Tibial nerve (tissue), 4 donors: ENCODE results near the gene INF2. TPM values are rescaled to one million over a fixed set of nuclear protein-coding genes. Genes with fewer than 3 reads are reported as not detected.

Experiments used
- DNase-seq, 2 donors: peaks; one replicate each; pipeline ENCODE4 v3.0.0-alpha.2; 2019; ENCODE audit warnings: low spot score in 2 of 2
- H3K27ac ChIP-seq, 4 donors: fragments of 200-600 bp; sonication (generic) in 3 of 4; one replicate each; pipeline ENCODE4 v1.5.1; 2017 to 2019; ENCODE audit warnings: mild to moderate bottlenecking in 1 of 4
- H3K27me3 ChIP-seq, 2 donors: fragments of 200-600 bp; sonication (generic) in 1 of 2; one replicate each; pipeline versions ENCODE4 v1.5.1 to v1.6.0; 2017 to 2019
- H3K36me3 ChIP-seq, 3 donors: fragments of 200-600 bp; sonication (generic); one replicate each; pipeline ENCODE4 v1.5.1; 2018 to 2019
- H3K4me1 ChIP-seq, 4 donors: fragments of 200-600 bp; sonication (generic) in 3 of 4; one replicate each; pipeline ENCODE4 v1.5.1; 2017 to 2019
- H3K4me3 ChIP-seq, 4 donors: fragments of 200-600 bp; sonication (generic) in 3 of 4; one replicate each; pipeline ENCODE4 v1.5.1; 2017 to 2019; ENCODE audit warnings: mild to moderate bottlenecking in 1 of 4, moderate library complexity in 1 of 4
- H3K9me3 ChIP-seq, 4 donors: fragments of 200-600 bp; sonication (generic) in 3 of 4; one replicate each; pipeline ENCODE4 v1.5.1; 2017 to 2019
- EP300 ChIP-seq, 2 donors: sonication (generic); formaldehyde crosslinking; IDR thresholded peaks; one replicate each; pipeline ENCODE4 v1.6.1; 2017; ENCODE audit warnings: antibody characterized with exemption in 2 of 2, mild to moderate bottlenecking in 1 of 2
- POLR2A ChIP-seq, 2 donors: fragments of 450-650 bp; IDR thresholded peaks; one replicate each; pipeline ENCODE4 v1.6.1; 2017; ENCODE audit warnings: antibody characterized with exemption in 2 of 2, mild to moderate bottlenecking in 2 of 2, moderate library complexity in 2 of 2
- WGBS, 2 donors: methylation state at CpG; one replicate each; pipeline ENCODE4 v1.1.5; 2018; 5-methylcytosine and 5-hydroxymethylcytosine counted together
- total RNA-seq, 4 donors: library from RNA; depleted of rRNA; stranded (reverse); fragments of >200 nt; gene quantifications; one replicate each; pipeline ENCODE4 v1.1.0, GENCODE V29; 2016
- TF ChIP-seq, protein P1 (sequence below), 5 experiments: fragments of 200-600 bp in 3 of 5; fragments of 450-650 bp in 2 of 5; sonication (generic) in 3 of 5; IDR thresholded peaks; one replicate each; pipeline ENCODE4 v1.5.1; 2016 to 2019; ENCODE audit warnings: antibody characterized with exemption in 5 of 5, mild to moderate bottlenecking in 3 of 5, moderate library complexity in 2 of 5

The INF2 gene
- total RNA-seq, 4 donors from 2014 or later: 217 to 256 (median 239) TPM

DNA sequence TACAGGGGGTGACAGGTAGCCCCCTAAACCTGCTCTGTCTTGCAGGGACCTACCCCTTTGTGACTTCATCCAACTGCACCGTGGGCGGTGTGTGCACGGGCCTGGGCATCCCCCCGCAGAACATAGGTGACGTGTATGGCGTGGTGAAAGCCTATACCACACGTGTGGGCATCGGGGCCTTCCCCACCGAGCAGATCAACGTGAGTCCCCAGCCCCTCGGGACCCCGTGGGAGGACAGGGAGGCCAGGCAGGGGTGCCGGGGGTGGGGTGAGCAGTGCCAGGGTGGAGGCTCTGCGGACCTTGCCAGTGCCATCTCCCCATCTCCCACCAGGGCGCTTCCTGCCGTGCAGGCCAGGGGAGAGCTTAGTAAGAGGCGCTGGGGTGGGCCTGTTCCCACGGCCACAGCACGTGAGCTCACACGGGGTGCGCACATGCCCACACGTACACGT lies 52.4 kb downstream of the INF2 start:
- Histone ChIP-seq H3K27ac (no peak overlapping the region), H3K4me3 (no peak overlapping the region), H3K9me3 (no peaks in the 10 kb centered on the region), H3K27me3 (no peaks in the 10 kb centered on the region), H3K4me1 (peaks cover 0 to 20% (median 17%) of the 10 kb centered on the region in 4 donors), H3K36me3 (peaks cover 0 to 25% (median 0%) of the 10 kb centered on the region in 3 donors)
- TF ChIP-seq EP300 (IDR thresholded peaks at IDR 0.05): no peak
- no peak for TF ChIP-seq POLR2A (IDR thresholded peaks at IDR 0.05)
- DNase-seq: no peak
- 89 to 91% methylated on average over 13 to 17 of the region's 23 CpGs for WGBS, 2 donors

DNA sequence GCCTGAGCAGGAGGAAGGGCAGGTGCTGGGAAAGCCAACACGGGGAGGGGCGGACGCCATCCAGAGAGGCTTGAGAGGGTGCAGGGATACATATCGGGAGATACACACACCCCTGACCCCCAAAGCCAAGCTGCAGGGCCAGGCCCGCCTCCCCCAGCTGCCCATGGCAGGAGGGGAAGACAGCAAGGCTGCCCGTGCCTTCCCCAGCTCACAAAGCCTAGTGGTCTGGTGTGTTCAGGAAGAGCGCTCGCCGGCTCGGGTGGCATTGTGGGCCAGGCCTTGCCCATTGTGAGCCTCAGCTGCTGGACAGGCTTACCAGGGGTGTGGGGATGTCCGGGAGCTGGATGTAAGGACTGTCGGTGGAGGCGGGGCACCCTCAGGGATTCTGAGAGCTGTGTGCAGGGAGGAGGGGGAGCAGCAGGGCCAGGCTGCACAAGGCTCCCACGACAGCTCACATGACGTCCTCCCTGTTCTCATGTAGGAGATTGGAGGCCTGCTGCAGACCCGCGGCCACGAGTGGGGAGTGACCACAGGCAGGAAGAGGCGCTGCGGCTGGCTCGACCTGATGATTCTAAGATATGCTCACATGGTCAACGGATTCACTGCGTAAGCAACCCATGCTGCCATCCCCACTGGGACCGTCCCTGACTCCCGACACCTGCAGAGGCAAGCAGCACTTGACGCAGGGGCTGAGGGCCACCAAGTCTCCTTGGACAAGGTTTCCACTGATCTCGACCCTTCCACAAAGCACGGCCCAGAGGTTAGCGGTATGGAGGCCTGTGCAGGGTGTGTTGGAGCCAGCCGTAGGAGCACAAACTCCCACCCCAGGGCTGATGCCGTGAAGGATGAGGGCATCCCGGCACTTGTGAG lies 53.4 kb downstream of the INF2 start:
- no peak overlapping the region for H3K27ac ChIP-seq
- no peaks in the 10 kb centered on the region for H3K27me3 ChIP-seq
- H3K4me3 ChIP-seq: no peak overlapping the region
- TF ChIP-seq EP300 (IDR thresholded peaks at IDR 0.05): no peak
- TF ChIP-seq, protein P1, sequence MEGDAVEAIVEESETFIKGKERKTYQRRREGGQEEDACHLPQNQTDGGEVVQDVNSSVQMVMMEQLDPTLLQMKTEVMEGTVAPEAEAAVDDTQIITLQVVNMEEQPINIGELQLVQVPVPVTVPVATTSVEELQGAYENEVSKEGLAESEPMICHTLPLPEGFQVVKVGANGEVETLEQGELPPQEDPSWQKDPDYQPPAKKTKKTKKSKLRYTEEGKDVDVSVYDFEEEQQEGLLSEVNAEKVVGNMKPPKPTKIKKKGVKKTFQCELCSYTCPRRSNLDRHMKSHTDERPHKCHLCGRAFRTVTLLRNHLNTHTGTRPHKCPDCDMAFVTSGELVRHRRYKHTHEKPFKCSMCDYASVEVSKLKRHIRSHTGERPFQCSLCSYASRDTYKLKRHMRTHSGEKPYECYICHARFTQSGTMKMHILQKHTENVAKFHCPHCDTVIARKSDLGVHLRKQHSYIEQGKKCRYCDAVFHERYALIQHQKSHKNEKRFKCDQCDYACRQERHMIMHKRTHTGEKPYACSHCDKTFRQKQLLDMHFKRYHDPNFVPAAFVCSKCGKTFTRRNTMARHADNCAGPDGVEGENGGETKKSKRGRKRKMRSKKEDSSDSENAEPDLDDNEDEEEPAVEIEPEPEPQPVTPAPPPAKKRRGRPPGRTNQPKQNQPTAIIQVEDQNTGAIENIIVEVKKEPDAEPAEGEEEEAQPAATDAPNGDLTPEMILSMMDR (IDR thresholded peaks at IDR 0.05): no peak
- no peak for TF ChIP-seq POLR2A (IDR thresholded peaks at IDR 0.05)
- WGBS, 2 donors: 86% methylated on average over 29 to 32 of the region's 32 CpGs
- peaks cover 0 to 22% (median 16%) of the 10 kb centered on the region in 4 donors for H3K4me1 ChIP-seq
- no peak for DNase-seq
- no peaks in the 10 kb centered on the region for H3K9me3 ChIP-seq
- peaks cover 0 to 25% (median 0%) of the 10 kb centered on the region in 3 donors for H3K36me3 ChIP-seq

DNA sequence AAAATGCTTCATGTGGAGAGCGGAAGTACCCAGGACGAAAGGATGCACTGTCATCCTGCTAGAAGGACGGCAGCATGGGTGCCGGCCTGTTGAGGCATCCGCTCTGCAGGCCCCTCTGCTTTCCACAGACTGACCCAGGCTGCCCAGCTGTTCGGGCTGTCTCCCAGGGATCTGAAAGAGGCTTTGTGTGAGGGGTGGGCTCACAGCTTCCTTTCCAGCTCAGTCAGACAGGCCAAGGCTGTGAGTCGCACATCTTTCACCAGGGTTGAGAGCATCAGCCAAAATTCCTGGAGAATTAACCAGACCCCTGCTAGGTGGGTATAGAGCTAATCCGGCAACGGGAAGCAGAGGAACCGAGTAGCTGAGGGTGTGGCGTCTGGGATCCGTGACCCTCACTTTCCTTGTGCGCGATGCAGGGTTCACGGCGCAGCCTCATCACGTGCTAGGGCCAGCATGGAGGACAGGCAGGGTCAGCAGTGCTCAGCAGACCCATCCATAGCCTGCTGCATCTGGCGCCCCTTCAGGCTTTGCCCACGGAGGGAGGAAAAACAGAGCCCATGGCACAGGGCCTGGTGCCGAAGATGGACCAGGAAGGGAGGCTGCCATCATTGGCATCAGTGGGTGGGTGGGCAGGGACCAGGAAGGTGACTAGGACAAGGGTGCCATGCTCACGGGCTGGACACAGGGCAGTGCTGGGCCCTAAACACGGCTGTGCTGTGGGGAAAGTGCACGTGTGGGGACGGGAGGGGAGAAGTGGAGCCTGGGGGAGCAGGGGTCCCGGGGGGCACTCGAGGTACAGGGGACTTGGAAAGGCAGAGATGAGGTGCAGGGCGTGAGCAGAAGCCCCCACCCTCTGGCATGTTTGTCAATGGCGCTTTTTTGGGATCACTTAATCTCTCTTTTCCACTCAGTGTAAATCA lies 54.3 kb downstream of the INF2 start:
- H3K27ac ChIP-seq: no peak overlapping the region

DNA sequence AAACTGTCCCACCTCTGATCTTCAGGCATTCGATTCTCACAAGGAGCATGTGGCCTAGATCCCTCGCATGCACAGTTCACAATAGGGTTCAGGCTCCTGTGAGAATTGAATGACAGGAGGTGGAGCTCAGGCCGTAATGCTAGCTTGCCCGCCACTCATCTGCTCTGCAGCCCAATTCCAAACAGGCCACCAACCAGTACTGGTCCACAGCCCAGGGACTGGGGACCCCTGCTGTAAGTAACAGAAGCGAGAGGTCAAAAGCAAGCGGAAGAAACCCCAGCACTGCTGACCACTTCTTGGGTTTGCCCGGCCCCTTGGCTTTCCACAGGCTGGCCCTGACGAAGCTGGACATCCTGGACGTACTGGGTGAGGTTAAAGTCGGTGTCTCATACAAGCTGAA lies 55.1 kb downstream of the INF2 start:
- TF ChIP-seq, protein P1 (IDR thresholded peaks at IDR 0.05): no peak
- no peak for TF ChIP-seq EP300 (IDR thresholded peaks at IDR 0.05)
- no peak for TF ChIP-seq POLR2A (IDR thresholded peaks at IDR 0.05)
- WGBS, 2 donors: 97 to 99% methylated on average over 9 to 10 of the region's 10 CpGs
- no peak overlapping the region for H3K27ac ChIP-seq
- H3K4me1 ChIP-seq: peaks cover 0 to 39% (median 18%) of the 10 kb centered on the region in 4 donors
- H3K9me3 ChIP-seq: no peaks in the 10 kb centered on the region
- DNase-seq: no peak
- peaks cover 0 to 20% (median 0%) of the 10 kb centered on the region in 3 donors for H3K36me3 ChIP-seq
- no peaks in the 10 kb centered on the region for H3K27me3 ChIP-seq
- no peak overlapping the region for H3K4me3 ChIP-seq

More for the DNA sequence above, 54.3 kb downstream of the INF2 start:
- peaks cover 0 to 25% (median 0%) of the 10 kb centered on the region in 3 donors for H3K36me3 ChIP-seq
- H3K27me3 ChIP-seq: no peaks in the 10 kb centered on the region
- 74 to 82% methylated on average over 28 of the region's 28 CpGs for WGBS, 2 donors
- H3K4me1 ChIP-seq: peaks cover 0 to 31% (median 17%) of the 10 kb centered on the region in 4 donors
- DNase-seq: no peak
- TF ChIP-seq POLR2A (IDR thresholded peaks at IDR 0.05): no peak
- TF ChIP-seq, protein P1 (IDR thresholded peaks at IDR 0.05): no peak
- TF ChIP-seq EP300 (IDR thresholded peaks at IDR 0.05): no peak
- no peaks in the 10 kb centered on the region for H3K9me3 ChIP-seq
- H3K4me3 ChIP-seq: no peak overlapping the region

DNA sequence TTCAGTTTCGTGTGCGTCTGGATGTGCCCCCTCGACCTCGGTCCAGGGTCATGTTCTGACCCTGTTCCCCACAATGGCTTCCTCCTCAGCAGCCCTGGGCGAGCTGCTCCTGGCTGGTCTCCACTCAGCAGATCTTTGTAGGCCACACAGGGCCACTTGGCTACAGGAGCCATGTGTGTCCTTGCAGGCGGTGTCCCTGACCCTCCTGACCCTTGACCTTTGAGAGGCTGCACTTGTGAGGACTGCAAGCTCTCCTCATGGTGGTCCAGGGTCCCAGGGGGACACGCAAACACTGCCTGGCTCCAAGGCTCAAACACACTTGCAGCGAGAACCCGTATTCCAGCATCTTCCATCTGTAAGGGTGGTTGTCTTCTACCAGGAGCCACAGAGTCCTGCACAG lies 56.0 kb downstream of the INF2 start:
- H3K27ac ChIP-seq: peak overlapping the region in 1 of 4 donors; percentile 77

More for the DNA sequence above, 56.0 kb downstream of the INF2 start:
- 93 to 96% methylated on average over 7 to 9 of the region's 9 CpGs for WGBS, 2 donors
- H3K4me1 ChIP-seq: peaks cover 0 to 48% (median 22%) of the 10 kb centered on the region in 4 donors
- no peaks in the 10 kb centered on the region for H3K9me3 ChIP-seq
- DNase-seq: no peak
- no peaks in the 10 kb centered on the region for H3K27me3 ChIP-seq
- TF ChIP-seq, protein P1 (IDR thresholded peaks at IDR 0.05): no peak
- TF ChIP-seq EP300 (IDR thresholded peaks at IDR 0.05): no peak
- TF ChIP-seq POLR2A (IDR thresholded peaks at IDR 0.05): no peak
- H3K4me3 ChIP-seq: no peak overlapping the region
- peaks cover 0 to 15% (median 0%) of the 10 kb centered on the region in 3 donors for H3K36me3 ChIP-seq
